ENCODE data around the gene DLG2.
"Not testable (repeated sequence)": the region's sequence is repeated elsewhere in the genome, so short reads cannot be mapped to it uniquely, and the experiment has no call there.

Gene DLG2

DNA sequence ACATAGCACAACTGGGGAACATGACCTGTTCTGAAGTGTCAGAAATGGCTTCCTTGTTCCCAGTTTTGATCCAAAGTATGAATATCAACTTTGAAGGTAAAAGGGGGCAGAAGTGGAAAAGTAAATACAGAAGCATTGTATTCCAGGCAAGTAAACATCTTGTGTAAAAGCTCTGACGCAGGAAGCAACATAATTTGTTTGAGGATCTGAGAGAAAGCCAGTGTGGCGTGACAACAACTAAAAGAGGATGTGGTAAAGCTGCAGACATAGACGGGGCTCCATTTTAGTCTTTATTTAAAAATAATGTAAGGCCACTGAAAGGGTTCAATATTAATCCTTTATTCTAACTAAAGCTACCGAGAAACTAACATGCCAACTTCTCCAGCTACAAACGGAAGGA, 310.2 kb downstream of the DLG2 start:
- no peak for DNase-seq (ENCODE audit: low spot score)

DNA sequence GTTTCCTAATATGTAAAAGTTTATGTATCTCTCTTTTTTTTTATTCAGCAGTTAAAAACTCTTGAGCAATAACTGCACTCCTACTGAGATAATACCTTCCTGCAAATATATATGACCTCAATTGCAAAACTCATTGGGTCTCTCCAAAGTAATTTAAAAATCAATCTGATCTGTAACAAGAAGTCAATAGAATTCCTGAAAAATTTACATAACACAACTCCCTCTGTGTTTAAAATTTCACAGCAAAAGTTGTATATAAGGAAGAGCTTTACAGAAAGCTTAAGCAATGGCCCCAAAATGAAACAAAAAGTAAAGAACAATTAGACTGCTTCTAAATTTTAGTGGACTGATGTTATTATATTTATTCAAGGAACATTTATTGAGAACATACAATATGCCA, 313.4 kb downstream of the DLG2 start:
- DNase-seq (ENCODE audit: low spot score): no peak

- DNase-seq (ENCODE audit: low spot score): no peak
Observed at GRCh38 chr11:85310479-85310878, 316.7 kb downstream of the DLG2 start.

DNA sequence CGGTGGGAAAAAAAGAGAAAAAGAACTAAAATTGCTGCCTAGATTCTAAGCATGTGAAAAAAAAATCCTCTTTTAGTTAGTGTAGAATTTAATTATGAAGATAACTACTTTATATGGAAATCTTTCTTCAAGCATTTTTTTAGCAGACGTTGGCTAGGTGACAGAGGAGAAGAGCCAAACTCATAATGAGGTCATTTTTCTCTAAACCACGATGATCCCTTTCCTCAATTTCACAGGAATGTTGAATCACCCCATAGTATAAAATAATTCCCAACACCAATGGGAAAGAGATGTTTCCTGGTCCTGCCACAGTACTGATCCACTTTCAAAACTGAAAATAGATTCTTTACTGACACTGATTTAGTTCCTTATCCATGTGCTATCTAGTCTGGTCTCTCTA, 319.8 kb downstream of the DLG2 start:
- DNase-seq (ENCODE audit: low spot score): no peak

GRCh38 chr11:85301895-85302678, 325.1 kb downstream of the DLG2 start:
- no peak for DNase-seq (ENCODE audit: low spot score)

DNA sequence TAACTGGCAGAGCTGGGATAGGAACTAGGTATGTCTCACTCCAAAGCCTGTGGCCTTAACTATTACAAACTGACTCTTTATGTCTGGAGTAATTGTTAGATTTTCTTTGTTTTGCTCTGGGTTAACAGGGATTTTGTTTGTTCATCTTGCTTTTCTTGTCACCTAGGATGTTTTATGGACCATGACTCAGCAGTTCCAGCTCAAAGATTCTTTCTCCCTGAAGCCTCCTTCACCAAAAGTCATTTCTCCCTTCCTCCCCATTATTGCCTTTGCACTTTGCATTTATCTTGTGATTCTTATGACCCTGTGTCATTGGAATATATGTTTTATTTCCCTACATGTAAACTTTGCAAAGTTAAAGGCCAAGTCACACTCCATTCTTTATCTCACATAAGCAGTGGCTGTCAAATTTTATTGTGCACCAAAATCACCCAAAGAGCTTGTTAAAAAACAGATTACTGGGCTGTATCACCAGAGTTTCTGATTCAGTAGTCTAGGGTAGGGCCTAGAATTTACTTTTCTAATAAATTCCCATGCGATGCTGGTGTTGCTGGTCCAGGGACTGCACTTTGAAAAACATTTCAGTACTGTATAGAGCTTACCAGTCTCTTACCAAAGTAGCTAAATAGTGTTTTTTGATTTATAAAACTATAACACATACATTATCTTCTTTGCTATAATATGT, 327.7 kb downstream of the DLG2 start:
- no peak for DNase-seq (ENCODE audit: low spot score)

DNA sequence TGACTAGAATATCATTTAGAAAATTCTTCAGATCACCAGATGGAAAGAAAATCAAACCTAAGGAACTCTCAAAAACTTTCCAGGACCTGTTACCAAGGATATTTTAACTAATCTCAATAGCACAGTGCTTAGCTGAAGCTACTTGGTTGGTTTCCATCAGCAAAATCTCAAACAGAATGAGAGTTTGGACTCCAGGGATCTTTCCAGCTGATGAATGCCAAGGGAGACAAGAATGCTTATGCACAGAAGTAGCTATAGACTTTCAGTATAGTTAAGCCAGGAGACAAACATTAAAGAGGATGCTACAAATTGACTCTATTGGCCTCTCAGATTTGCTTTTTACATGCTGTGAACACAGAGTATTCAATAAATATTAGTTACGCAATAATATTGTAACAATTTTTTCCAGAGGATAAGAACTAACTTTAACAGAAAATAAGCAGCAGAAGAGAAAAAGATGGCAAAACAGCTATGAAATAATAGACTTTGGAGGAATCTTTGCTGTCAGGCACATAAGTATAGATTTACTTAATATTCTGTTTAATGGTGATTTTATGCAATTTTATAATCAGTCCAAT, 331.4 kb downstream of the DLG2 start:
- no peak for DNase-seq (ENCODE audit: low spot score)

DNA sequence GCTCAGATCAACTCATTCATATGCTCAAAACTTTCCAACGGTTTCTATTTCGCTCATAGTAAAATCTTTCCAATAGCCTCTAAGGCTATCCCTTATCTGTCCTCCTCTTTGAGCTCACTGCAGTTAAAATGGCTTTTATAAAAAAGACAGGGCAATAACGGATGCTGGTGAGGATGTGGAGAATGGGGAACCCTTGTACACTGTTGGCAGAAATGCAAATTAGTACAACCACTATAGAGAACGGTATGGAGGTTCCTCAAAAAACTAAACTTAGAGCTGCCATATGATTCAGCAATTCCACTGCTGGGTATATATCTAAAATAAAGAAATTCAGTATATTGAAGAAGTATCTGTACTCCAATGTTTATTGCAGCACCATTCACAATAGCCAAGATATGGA, 345.6 kb downstream of the DLG2 start:
- no peak for DNase-seq (ENCODE audit: low spot score)

DNA sequence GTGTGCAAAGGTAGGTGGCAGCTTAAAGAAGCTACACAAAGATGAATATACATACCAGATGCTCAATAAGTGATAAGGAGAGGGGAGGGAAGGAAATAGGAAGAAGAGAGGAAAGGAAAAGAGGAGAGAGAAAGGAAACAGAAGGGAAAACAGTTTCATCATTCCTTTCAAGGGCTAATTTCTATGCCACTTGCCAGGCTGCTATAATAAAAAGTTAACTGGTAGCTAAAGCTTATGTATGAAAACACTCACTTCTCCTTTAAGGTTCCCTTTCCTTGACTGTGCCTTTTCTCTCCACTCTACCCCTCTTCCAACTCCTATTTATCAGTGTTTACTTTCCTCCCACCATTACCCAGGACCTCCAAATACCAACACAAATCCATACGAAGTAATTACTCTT, 347.9 kb downstream of the DLG2 start:
- no peak for DNase-seq (ENCODE audit: low spot score)

GRCh38 chr11:85277693-85278092, 349.5 kb downstream of the DLG2 start:
- no peak for DNase-seq (ENCODE audit: low spot score)

- DNase-seq (ENCODE audit: low spot score): no peak
Observed at GRCh38 chr11:85276332-85276731, 350.8 kb downstream of the DLG2 start.

- DNase-seq (ENCODE audit: low spot score): not testable (repeated sequence)
Observed at GRCh38 chr11:85270315-85270714, 356.8 kb downstream of the DLG2 start.

- no peak for DNase-seq (ENCODE audit: low spot score)
Observed at GRCh38 chr11:85269109-85269508, 358.0 kb downstream of the DLG2 start.

GRCh38 chr11:85266646-85267045, 360.5 kb downstream of the DLG2 start:
- DNase-seq (ENCODE audit: low spot score): no peak

DNA sequence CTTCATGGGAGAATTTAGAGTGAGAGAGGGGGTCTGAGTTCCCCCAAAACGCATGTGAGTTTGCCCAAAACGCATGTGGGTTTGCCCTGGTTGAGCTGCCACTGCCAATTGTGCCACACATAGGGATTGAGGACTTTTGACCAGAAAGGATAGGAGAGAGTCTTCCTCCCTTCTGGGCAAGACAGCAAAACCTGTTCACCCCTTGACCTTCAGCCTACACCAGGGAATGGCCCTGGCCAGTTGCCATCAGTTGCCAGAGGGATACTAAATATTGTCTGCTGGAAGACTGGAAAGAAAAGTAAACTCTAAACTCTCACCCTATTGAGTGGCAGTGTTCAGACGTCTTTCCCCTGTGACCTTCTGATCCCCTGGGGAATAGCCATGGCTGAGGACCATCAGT, 363.8 kb downstream of the DLG2 start:
- no peak for DNase-seq (ENCODE audit: low spot score)

- DNase-seq (ENCODE audit: low spot score): no peak
Observed at GRCh38 chr11:85257837-85258236, 369.3 kb downstream of the DLG2 start.

DNA sequence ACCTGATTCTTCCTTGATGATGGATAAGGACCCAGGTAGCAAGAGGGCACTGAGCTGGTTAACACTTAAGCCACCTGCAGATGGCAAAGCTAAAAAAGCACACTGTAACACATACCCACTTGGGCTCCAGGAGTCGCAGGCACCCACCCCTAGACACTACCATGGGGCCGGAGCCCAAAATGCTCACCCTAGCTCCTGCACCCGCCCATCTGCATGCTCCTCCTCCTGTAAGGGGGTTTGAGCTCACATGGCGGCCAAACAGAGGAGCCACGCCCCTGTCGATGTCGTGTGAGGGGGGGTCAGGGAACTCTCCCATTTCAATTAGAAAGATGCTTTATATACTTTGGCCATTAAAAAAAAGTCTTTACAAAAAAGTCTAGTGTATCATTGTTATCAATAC, 370.7 kb downstream of the DLG2 start:
- DNase-seq (ENCODE audit: low spot score): no peak

DNA sequence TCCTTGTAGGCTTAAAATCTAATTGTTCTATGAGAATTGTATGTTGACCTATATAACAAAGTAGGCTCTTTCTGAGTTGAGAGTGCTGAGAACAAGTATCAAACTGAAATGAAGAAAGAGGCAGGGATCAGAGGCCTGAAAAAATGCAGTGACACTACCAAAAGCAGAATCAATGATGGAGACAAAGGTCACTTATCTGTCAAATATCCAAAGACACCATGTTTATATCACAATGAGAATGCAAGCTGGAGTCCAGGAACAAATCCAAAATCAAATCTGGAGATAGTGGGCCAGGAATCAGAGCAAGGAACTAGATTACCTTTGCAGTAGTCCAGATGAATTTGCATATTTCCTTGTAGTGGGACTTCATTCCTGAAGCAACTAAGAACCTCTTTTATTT, 377.7 kb downstream of the DLG2 start:
- DNase-seq (ENCODE audit: low spot score): no peak

DNA sequence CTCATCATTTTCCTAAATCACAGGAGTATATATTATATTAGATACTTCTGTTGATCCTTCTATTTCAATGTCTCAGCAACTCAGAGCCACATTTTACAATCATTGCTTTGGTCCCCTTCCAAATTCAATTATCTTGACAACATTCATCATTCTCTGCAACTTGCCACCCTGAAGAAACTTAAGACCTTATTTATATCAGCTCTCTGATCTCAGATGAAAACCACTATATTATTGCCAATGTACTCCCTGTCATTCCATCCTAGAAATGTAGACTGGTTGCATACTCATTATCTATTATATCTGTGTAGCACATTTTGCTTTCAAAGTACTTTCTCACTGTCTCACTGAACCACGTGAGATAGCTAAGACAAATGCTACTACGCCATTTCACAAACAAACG, 379.3 kb downstream of the DLG2 start:
- no peak for DNase-seq (ENCODE audit: low spot score)

DNA sequence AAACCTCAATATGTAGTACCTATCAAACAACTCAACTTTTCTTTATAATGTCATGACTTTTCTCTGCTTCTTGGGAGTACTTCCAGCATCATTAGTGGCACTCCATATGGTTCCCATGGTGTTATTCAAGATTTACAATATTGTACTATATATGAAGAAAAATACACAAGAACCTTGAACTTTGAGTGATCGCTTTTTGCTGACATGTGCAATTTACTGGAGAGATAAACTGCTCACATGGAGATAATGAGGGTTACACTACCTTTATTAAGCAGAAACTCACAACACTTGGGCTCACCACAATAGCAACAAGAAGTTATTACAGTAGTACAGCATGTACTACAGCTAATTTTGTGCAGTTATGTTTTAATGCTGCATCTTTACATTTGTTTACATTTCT, 388.2 kb downstream of the DLG2 start:
- no peak for DNase-seq (ENCODE audit: low spot score)

GRCh38 chr11:85238038-85238437, 389.1 kb downstream of the DLG2 start:
- DNase-seq (ENCODE audit: low spot score): not testable (repeated sequence)

- DNase-seq (ENCODE audit: low spot score): no peak
Observed at GRCh38 chr11:85236211-85236610, 390.9 kb downstream of the DLG2 start.

DNA sequence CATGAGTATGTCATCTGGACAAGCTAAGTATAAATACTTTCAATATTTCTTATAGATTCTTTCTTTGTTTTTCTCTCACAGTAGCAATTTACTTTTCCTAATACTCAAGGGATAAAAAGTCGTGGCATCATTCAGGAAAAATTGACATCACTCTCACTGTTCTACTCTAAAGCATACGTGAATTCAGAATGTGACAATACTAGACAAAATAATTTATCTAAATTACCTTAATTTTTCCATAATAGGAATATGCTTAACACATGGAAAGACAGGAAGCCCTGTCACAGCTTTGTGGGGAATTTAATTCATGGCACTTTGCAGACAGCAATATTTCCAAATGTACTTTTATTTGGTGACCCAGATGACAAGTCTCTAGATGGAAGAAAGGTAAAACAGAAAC, 394.6 kb downstream of the DLG2 start:
- no peak for DNase-seq (ENCODE audit: low spot score)

Data from SW480 (cell line).